ENCODE measurements around the gene TTC33.

- TF ChIP-seq, protein P1, sequence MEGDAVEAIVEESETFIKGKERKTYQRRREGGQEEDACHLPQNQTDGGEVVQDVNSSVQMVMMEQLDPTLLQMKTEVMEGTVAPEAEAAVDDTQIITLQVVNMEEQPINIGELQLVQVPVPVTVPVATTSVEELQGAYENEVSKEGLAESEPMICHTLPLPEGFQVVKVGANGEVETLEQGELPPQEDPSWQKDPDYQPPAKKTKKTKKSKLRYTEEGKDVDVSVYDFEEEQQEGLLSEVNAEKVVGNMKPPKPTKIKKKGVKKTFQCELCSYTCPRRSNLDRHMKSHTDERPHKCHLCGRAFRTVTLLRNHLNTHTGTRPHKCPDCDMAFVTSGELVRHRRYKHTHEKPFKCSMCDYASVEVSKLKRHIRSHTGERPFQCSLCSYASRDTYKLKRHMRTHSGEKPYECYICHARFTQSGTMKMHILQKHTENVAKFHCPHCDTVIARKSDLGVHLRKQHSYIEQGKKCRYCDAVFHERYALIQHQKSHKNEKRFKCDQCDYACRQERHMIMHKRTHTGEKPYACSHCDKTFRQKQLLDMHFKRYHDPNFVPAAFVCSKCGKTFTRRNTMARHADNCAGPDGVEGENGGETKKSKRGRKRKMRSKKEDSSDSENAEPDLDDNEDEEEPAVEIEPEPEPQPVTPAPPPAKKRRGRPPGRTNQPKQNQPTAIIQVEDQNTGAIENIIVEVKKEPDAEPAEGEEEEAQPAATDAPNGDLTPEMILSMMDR (IDR thresholded peaks at IDR 0.05; ENCODE audit: poor library complexity, severe bottlenecking) = peak; percentile 94
- TF ChIP-seq EP300 (conservative IDR thresholded peaks at IDR 0.05; ENCODE audit: poor library complexity, severe bottlenecking) = no peak
- TF ChIP-seq POLR2AphosphoS5 (IDR thresholded peaks at IDR 0.05) = peak; percentile 72
Observed at GRCh38 chr5:40755093-40755406, 711 bp downstream of the TTC33 start.

Measured in neural cell (in vitro differentiated cells).